NCI-H446 (cell line): ENCODE data around the gene LSM4.
"Not testable (repeated sequence)": the region's sequence is repeated elsewhere in the genome, so short reads cannot be mapped to it uniquely, and the experiment has no call there.

ENCODE experiments used
- DNase-seq, 2 experiments: peaks; one replicate each; lab custom pipeline; 2025; lab: John Stamatoyannopoulos, UW

Gene LSM4

DNA sequence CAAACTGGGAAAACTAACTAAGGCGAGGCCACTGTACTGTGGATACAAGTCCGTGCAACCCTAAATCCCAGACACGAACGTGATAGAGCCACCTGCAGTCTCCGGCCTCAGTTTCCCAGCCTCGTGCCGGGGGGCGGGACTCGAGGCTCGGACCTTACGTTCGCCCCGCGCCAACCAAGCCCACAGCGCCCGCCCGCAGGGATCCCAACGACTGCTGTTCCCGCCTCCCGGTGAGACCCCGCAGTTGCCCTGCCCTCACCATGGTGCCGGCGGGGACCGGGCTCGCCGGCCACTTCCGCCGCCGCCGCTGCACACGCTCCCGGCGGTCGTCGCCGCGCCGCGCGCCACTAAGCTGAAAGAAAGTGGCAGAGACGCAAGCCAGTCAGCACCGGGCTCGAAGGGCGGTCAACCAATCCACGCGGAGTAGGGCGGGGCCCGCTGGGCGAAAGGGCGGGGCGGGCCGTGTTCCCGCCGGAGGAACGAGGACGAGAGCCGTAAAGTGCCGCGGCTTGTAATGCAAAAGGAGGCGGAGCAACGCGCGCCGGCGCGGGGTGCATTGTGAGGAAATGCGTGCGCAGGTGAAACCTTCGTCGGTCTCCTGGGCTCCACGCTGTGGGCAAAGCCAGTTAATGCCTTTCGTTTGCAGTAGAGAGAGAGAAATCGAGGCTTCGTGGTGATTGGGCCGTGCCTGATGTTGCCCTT lies at the start of gene LSM4:
Gene LSM4, minus strand, starts transcription at position 318 of the 702 bp plus-strand sequence. Its CDS starts 56 bp downstream, at position 262.
- peak; percentile 96 to 99 for DNase-seq

- no peak for DNase-seq
Observed at GRCh38 chr19:18368504-18369222, 45.8 kb upstream of the LSM4 start.

- no peak for DNase-seq
Observed at GRCh38 chr19:18366021-18366435, 43.2 kb upstream of the LSM4 start.

GRCh38 chr19:18364826-18365528 lies 42.1 kb upstream of the LSM4 start:
- peak; percentile 18 to 30 for DNase-seq

DNA sequence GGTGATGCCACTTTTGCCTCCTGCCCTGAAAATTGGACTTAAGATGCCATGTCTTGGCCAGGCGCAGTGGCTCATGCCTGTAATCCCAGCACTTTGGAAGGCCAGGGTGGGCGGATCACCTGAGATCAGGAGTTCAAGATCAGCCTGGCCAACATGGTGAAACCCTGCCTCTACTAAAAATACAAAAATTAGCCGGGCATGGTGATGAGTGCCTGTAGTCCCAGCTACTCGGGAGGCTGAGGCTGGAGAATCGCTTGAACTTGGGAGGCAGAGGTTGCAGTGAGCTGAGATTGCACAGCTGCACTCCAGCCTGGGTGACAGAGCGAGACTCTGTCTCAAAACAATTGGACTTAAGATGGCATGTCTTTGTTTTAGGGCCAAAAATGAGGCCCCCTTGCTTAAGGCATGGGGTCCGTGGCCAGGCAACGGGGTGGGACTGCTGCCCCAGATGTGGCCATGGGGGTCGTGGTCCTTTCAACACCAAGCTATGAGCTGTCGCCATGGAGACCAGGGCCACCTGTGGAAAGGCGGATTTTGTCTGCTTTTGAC lies 41.5 kb upstream of the LSM4 start:
- DNase-seq = not testable (repeated sequence)

DNA sequence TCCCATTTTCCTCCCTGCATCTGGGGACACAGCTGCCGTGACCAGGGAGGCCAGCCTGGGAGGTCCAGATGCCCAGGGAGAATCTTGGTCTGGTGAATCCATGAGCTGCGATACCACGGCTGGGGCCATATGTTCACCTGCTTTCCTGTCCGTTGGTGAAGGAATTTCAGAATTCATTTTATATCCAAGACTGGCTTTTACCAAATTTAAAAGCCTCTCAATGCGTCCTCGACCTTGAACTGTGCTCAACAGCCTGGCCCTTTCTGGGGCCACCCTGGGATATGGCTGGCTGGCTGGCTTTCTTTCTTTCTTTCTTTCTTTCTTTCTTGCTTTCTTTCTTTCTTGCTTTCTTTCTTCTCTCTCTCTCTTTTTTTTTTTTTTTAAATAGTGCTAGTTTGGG lies 40.9 kb upstream of the LSM4 start:
- no peak for DNase-seq

DNA sequence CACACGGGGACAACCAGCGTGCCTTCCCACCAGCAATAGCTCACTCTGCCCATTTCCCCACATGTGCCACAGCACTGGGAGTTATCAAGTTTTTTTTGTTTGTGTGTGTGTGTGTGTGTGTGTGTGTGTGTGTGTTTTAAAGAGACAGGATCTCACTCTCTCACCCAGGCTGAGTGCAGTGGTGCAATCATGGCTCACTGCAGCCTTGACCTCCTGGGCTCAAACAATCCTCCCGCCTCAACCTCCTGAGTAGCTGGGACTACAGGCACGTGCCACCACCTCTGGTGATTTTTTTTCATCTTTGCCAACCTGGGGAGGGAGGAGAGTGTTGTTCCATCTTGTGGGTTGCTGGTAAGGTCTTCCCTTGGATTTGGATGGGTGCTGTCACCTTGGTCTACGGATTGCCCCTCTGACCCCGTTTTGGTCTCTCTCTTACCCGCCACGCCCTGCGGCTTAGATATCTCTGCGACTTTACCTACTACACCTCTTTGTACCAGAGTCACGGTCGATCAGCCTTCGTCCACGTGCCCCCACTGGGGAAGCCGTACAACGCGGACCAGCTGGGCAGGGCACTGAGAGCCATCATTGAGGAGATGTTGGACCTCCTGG lies 40.2 kb upstream of the LSM4 start:
- DNase-seq = no peak

GRCh38 chr19:18361646-18362045 lies 38.8 kb upstream of the LSM4 start:
- DNase-seq = no peak

DNA sequence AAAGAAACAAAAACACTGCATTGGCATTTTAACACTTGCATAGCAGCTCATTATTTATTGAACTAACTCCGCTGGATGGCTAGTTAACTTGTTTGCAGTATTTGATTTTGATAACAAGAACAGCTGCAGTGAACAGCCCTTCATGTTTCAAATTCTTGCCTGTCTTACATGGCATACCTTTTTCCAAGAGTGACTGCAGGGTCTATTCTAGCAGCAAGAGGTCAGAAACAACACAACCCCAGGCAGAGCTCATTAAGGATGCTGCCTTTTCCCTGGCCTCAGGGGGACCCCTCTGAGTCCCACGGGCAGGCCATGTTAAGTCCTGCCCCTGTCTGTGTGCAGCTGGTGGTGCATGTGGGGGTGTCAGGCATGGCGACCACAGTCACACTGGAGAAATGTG lies 34.2 kb upstream of the LSM4 start:
- no peak for DNase-seq

GRCh38 chr19:18354743-18355142 lies 31.9 kb upstream of the LSM4 start:
- DNase-seq = not testable (repeated sequence)

GRCh38 chr19:18353378-18354005 lies 30.6 kb upstream of the LSM4 start:
- no peak for DNase-seq

- no peak for DNase-seq
Observed at GRCh38 chr19:18351544-18351943, 28.7 kb upstream of the LSM4 start.

DNA sequence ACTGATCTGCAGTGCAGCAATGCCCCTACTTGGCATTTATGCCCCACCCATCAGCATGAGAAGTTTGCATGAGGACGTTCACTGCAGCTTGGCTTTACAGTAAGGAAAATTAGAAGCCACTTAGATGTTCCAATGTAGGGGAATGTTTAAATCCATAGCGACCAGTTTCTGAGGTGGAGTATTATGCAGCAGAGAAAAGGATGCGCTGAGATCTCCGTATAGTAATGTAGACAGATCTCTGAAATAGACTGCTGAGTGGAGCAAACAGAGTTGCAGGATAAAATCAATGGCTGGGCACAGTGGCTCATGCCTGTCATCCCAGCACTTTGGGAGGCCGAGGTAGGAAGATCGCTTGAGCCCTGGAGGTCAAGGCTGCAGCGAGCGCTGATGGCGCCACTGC lies 27.6 kb upstream of the LSM4 start:
- DNase-seq = no peak

DNA sequence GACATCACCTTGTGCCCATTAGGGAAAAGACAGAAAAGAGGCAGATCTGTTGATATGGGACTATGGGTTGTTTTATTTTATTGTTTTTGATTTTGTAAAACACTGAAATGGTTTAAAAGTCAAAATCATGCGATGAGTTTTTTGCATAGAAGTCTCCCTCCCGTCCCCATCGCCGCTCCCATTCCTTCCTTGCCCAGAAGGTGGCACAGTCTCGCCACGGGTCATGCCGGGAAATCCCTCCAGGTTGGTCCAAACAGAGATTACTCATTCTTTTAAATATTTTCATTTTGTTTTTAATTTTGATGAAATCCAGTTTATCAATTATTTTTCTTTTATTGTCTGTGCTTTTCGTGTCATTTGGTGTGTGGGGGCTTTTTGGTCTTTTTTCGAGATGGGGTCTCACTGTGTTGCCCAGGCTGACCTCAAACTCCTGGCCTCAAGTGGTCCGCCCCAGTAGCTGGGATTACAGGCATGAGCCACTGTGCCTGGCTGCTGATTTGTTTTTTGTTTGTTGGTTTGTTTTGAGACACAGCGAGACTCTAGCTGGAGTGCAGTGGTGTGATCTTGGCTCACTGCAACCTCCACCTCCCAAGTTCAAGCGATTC lies 26.8 kb upstream of the LSM4 start:
- DNase-seq = peak; percentile 5 to 26

DNA sequence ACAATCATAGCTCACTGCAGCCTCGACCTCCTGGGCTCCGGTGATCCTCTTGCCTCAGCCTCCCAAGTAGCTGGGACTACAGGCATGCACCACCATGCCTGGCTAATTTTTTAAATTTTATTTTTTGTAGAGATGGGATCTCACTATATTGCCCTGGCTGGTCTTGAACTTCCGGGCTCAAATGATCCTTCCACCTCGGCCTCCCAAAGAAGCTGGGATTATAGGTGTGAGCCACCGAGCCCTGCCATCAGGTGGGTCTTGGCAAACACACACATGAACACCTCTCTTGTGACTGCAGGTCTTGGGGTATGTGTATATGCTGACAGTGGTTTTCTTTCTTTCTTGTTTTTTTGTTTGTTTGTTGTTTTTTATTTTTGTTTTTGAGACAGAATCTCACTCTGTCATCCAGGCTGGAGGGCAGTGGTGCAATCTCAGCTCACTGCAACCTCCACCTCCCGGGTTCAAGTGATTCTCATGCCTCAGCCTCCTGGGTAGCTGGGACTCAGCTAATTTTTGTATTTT lies 26.0 kb upstream of the LSM4 start:
- not testable (repeated sequence) for DNase-seq

- DNase-seq = no peak
Observed at GRCh38 chr19:18348171-18348570, 25.3 kb upstream of the LSM4 start.

- no peak for DNase-seq
Observed at GRCh38 chr19:18346091-18346490, 23.2 kb upstream of the LSM4 start.

DNA sequence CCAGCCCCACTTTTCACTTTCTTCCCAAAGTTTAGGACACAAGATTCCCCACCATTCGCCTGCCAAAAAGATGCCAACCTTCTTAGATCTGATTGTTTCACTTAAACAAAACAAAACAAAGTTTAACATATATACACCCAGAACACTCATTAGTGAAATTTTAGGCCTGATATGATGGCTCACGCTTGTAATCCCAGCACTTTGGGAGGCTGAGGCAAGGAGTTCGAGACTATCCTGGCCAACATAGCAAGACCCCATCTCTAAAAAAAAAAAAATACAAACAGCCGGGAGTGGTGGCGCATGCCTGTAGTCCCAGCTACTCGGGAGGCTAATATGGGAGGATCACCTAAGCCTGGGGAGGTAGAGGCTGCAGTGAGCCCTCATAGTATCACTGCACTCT lies 22.4 kb upstream of the LSM4 start:
- DNase-seq = no peak

GRCh38 chr19:18344582-18344950 lies 21.7 kb upstream of the LSM4 start:
- no peak for DNase-seq

- DNase-seq = no peak
Observed at GRCh38 chr19:18342090-18342632, 19.3 kb upstream of the LSM4 start.
